C4-2B (cell line): ENCODE measurements around the gene TMEM88.

Experiments
- ZFX ChIP-seq: fragments of 450-650 bp; IDR thresholded peaks from 2 replicates; pipeline ENCODE4 v1.6.1; 2017
- TF ChIP-seq, protein P1 (sequence below): fragments of 450-650 bp; conservative IDR thresholded peaks from 2 replicates; pipeline ENCODE4 v1.5.1; 2017; ENCODE audit warnings: mild to moderate bottlenecking

DNA sequence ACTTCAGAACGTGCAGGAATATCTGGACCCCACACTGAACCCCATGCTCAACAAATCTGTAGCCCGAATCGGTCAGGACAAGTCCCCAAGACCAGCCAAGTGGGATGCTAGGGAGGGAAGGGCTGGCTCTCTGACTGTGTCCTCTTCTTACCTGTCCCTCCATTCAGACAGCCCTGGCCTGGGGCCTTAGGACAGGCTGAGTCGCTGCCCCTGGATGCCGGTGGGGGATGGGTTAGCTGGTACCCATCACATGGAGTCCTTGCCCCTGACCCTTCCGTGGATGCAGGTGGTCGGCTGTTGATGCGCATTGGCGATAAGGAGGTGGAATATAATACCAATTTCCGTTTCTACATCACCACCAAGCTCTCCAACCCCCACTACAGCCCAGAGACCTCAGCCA, 36.8 kb upstream of the TMEM88 start:
- TF ChIP-seq, protein P1, sequence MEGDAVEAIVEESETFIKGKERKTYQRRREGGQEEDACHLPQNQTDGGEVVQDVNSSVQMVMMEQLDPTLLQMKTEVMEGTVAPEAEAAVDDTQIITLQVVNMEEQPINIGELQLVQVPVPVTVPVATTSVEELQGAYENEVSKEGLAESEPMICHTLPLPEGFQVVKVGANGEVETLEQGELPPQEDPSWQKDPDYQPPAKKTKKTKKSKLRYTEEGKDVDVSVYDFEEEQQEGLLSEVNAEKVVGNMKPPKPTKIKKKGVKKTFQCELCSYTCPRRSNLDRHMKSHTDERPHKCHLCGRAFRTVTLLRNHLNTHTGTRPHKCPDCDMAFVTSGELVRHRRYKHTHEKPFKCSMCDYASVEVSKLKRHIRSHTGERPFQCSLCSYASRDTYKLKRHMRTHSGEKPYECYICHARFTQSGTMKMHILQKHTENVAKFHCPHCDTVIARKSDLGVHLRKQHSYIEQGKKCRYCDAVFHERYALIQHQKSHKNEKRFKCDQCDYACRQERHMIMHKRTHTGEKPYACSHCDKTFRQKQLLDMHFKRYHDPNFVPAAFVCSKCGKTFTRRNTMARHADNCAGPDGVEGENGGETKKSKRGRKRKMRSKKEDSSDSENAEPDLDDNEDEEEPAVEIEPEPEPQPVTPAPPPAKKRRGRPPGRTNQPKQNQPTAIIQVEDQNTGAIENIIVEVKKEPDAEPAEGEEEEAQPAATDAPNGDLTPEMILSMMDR = no peak
- TF ChIP-seq ZFX = no peak
